SJSA1 (cell line): ENCODE data around the gene EBF3. TPM values are rescaled to one million over a fixed set of nuclear protein-coding genes. Genes with fewer than 3 reads are reported as not detected.
A peak's percentile ranks its signal among the peaks of the same experiment; 100 is the strongest.

ENCODE experiments used
- DNase-seq, 2 experiments: peaks; one replicate each; pipeline ENCODE4 v3.0.0-alpha.2; 2015 to 2020; ENCODE audit warnings: low spot score in 2 of 2, low read depth in 1 of 2
- H3K27ac ChIP-seq: fragments of 250-450 bp; sonication (Bioruptor Pico); 2 replicates; pipeline ENCODE4 v1.5.1; 2020; ENCODE audit warnings: mild to moderate bottlenecking, moderate library complexity
- H3K27me3 ChIP-seq: fragments of 250-450 bp; sonication (Bioruptor Pico); replicated peaks from 2 replicates; pipeline ENCODE4 v1.5.1; 2020; ENCODE audit warnings: mild to moderate bottlenecking, moderate library complexity
- H3K36me3 ChIP-seq: fragments of 250-450 bp; sonication (Bioruptor Pico); 2 replicates; pipeline ENCODE4 v1.5.1; 2020; ENCODE audit warnings: mild to moderate bottlenecking
- H3K4me1 ChIP-seq: fragments of 250-450 bp; sonication (Bioruptor Pico); replicated peaks from 2 replicates; pipeline ENCODE4 v1.6.1; 2021; ENCODE audit warnings: mild to moderate bottlenecking
- H3K4me3 ChIP-seq: fragments of 250-450 bp; sonication (Bioruptor Pico); 2 replicates; pipeline ENCODE4 v1.5.1; 2020; ENCODE audit warnings: mild to moderate bottlenecking
- H3K9me3 ChIP-seq: fragments of 250-450 bp; sonication (Bioruptor Pico); replicated peaks from 2 replicates; pipeline ENCODE4 v1.5.1; 2020; ENCODE audit warnings: mild to moderate bottlenecking
- total RNA-seq: library from RNA; depleted of rRNA; stranded (reverse); fragments of >200 nt; shearing (Covaris generic); gene quantifications from 2 replicates; pipeline ENCODE4 v1.2.3, GENCODE V29; 2014

EBF3 gene
- total RNA-seq, 1 experiment from 2014 or later: not detected

DNA sequence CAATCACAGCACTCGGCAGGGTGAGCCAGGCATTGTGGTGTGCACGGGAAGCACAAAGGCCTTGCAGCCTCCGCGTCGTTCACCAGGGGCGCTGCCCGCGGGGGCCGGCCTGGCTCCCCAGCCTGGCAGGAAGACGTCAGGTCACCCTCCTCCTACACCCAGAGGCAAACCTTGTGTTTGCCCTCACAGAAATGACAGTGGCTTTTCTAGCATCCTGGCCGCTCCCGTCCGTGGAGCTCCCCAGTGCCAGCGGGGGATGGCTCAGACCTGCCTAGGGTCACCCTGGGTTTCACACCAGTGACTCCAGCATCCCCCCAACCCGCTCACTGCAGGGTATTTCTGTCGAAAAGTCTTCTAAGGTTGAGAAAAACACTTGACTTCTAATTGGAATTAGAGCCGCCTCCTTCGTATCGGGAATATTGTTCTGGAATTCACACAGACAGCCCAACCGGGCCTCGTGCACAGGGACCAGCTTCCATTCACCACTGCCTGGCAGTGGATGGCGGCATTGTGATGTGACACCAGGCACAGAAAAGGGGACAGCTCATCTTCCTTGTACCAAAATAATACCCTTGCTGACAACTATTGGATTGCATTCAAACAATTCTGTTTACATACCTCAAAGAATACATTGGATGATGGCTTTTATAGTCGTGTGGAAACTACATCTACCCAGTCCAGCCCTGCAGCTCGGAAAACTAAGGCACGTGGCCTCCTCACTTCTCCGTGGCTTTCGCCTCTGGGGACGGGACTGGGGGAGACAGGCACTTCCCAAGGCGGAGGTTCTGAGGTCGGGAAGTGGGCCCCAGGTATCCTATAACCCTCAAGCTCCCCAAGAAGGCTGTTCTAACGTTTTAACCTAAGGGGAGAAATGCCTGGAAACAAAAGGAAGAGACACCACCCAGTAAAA is 109.0 kb downstream of the EBF3 start:
- peaks cover 9% of the 10 kb centered on the region for H3K9me3 ChIP-seq
- H3K36me3 ChIP-seq: no peaks in the 10 kb centered on the region
- no peaks in the 10 kb centered on the region for H3K4me1 ChIP-seq
- H3K27ac ChIP-seq: no peak overlapping the region
- no peaks in the 10 kb centered on the region for H3K27me3 ChIP-seq
- DNase-seq: no peak
- H3K4me3 ChIP-seq: no peak overlapping the region

DNA sequence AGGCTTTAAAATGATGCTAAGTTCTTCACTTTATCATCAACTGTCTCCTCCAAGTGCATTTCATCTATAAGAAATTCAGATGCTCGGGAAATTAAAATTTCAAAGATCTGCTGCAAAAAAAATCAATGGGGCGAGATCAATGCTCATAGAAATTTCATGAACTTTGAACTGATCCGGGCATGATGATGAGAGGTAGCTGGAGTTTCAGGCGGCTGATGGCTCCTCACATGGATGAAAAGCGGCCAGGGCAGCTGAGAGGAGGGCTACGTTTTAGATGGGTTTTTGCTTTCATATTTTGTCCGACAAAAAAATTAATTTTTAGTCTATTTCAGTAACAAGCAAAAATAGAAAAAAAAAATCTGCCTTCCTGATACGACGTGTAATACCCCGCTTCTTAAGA is 109.9 kb downstream of the EBF3 start:
- H3K36me3 ChIP-seq: no peaks in the 10 kb centered on the region
- H3K4me1 ChIP-seq: no peaks in the 10 kb centered on the region
- no peak overlapping the region for H3K4me3 ChIP-seq
- peaks cover 12% of the 10 kb centered on the region for H3K9me3 ChIP-seq
- no peaks in the 10 kb centered on the region for H3K27me3 ChIP-seq
- DNase-seq: no peak
- H3K27ac ChIP-seq: no peak overlapping the region

DNA sequence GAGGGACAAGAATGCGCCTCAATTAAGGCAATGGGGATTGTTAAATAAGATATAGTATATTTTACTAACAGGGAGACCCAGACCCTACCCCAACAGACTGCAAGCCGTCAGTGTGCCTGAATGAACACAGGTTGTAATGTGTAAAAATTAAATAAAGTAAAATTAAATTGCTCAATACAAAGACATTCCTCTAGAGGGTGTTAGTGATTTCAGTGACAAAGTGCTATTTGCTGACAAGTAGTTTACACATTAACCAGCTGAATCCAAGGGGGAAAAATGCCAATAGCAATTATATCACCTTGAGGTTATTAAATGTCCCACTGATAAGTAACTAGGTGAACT is 110.5 kb downstream of the EBF3 start:
- Histone ChIP-seq H3K4me1 (no peaks in the 10 kb centered on the region), H3K9me3 (peaks cover 12% of the 10 kb centered on the region), H3K27me3 (no peaks in the 10 kb centered on the region), H3K27ac (no peak overlapping the region), H3K4me3 (no peak overlapping the region), H3K36me3 (no peaks in the 10 kb centered on the region)
- DNase-seq: no peak

DNA sequence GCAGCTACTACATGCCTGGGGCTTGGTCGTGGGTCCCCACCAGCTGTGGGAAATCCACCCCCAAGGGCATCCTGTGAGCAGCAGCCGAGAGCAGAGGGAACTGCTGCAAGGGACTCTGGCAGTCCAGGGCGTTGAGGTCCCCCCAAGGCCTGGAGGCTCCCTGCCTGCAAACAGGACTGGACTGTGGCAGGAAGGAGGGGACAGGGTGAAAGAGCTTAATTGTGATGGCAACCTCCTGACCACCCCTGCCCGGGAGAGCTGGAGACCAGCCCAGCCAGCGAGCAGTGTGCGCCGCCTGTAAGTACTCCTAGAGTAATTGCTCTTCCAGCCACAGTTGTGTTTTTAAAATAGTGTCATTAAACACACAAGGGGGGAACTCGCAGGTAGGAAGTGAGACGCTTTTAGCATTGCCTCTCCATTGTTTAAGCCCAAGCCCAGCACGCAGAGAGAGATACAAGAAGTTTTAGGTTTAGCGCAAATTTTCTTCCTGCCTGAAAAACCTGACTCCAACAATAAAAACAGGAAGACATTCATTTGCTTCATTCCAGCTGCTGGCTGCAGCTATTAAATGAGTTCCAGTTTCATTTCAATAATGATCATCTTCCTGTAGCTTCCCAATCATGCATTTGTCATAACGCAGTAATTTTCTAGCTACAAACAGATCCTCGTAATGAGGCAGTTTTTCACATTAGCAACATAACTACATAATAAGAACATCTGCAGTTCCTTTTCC is 111.1 kb downstream of the EBF3 start:
- no peak overlapping the region for H3K27ac ChIP-seq
- H3K9me3 ChIP-seq: peaks cover 9% of the 10 kb centered on the region
- H3K36me3 ChIP-seq: no peaks in the 10 kb centered on the region
- H3K4me3 ChIP-seq: no peak overlapping the region
- H3K4me1 ChIP-seq: no peaks in the 10 kb centered on the region
- no peaks in the 10 kb centered on the region for H3K27me3 ChIP-seq
- no peak for DNase-seq

DNA sequence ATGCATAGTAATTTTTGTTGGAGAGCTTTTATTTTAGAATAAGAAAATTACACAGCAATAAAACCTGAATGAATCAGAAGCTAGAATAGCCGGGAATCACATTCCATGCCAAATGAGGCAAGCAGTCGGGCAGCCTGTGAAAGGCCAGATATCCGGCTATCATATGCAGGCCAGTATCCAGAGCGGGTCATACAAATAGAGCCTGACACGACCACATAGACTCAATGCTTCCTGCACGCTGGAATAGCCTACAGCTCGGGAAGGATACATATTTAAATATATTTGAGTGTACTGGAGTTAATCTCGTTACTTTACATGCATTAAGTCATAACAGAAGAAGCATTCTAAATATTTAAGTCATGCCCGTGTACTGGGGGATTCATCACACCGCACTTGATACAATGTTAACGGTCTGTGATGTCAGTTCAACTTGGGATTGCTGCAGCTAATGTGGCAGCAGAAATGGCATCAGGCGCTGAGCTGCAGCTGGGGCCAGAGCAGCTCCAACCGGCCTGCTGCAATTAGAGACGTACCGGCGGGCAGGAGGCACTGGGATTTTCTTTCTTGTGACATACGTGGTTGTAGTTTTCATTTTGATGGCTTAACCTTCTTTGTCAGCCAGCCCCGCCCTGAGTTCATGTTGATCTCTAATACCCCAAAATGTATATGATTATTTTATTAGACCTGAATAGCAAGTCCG is 112.0 kb downstream of the EBF3 start:
- Histone ChIP-seq H3K27me3 (no peaks in the 10 kb centered on the region), H3K4me3 (no peak overlapping the region), H3K27ac (no peak overlapping the region), H3K9me3 (peaks cover 9% of the 10 kb centered on the region), H3K4me1 (no peaks in the 10 kb centered on the region), H3K36me3 (no peaks in the 10 kb centered on the region)
- no peak for DNase-seq

DNA sequence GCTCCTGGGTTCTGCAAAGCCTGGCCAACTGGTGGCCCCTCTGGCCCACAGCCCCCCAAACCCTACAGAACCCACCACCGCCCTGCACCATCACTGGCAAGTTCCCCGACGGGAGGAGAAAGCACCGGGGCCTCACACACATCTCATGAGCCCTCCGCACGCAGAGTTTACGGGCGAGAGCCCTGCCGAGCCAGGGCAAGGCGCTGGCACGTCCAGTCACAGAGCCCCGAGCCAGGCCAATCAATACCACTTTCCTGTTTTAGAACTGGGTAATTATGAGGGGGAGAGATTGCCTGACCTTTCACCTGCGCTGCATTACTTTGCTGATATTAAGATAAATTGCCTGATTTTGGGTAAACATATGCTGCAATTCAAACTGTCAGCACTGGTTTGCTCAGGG is 113.3 kb downstream of the EBF3 start:
- Histone ChIP-seq H3K27me3 (no peaks in the 10 kb centered on the region), H3K4me1 (no peaks in the 10 kb centered on the region), H3K36me3 (no peaks in the 10 kb centered on the region), H3K9me3 (peaks cover 9% of the 10 kb centered on the region; the same call in 1 of the 2 replicates), H3K4me3 (no peak overlapping the region), H3K27ac (no peak overlapping the region)
- no peak for DNase-seq

DNA sequence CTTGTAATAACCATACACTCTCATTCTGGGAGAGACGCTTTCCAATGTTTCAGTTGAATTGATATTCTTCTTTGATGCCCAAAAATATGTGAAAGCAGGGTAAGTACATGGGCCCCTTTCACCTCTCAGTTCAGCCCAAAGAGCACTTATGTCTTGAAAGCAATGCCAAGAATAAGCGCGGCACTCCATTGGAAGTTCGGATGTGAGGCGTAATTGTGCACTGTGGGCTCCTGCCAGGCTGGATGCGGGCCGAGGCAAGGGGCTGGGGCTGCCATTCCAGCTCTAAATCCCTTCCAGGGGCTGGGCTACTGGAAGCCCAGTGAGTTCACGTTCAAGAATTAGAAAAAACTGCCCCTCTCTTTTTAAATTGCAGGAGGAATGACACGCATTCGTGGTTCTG is 113.8 kb downstream of the EBF3 start:
- no peak overlapping the region for H3K4me3 ChIP-seq
- no peaks in the 10 kb centered on the region for H3K27me3 ChIP-seq
- H3K4me1 ChIP-seq: no peaks in the 10 kb centered on the region
- no peaks in the 10 kb centered on the region for H3K36me3 ChIP-seq
- H3K27ac ChIP-seq: no peak overlapping the region
- no peak for DNase-seq
- H3K9me3 ChIP-seq: peaks cover 7% of the 10 kb centered on the region; the same call in 1 of the 2 replicates

DNA sequence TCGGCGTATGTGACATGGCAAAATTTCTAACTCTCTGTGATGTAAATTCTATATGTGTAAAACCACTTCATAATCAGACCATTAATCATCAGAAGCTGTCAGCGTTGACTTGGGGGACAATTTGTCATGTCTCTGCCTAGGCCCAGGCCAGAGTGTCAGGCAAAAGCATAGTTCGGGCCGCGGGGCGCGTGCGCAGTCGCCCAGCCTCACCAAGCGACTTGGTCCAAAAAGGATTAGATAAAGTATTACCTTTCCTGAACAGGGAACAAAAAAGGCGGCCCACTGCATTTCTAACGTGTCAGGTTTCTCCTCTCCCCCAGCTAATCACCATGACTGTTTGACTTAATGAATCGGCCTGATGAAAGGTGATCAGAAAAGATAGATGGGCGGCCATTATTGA is 114.2 kb downstream of the EBF3 start:
- Histone ChIP-seq H3K27me3 (no peaks in the 10 kb centered on the region), H3K4me3 (no peak overlapping the region), H3K36me3 (no peaks in the 10 kb centered on the region), H3K27ac (no peak overlapping the region), H3K4me1 (no peaks in the 10 kb centered on the region), H3K9me3 (peaks cover 8% of the 10 kb centered on the region)
- no peak for DNase-seq

DNA sequence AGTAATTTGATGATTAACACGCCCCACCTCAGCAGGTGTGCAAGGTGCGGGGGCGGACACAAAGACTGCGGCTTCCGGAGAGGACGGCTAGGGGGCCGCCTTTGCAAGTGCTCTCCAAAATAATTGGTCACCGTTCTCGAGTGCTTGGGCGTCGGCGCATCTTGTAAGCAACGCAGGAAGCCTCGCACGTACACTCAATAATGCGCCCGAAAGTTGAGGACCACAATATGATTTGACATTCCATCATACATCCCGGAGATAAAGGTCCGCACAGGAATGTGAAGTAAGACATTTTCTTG is 114.7 kb downstream of the EBF3 start:
- Histone ChIP-seq H3K4me1 (no peaks in the 10 kb centered on the region), H3K27ac (no peak overlapping the region), H3K27me3 (no peaks in the 10 kb centered on the region), H3K4me3 (no peak overlapping the region), H3K36me3 (no peaks in the 10 kb centered on the region), H3K9me3 (peaks cover 11% of the 10 kb centered on the region)
- no peak for DNase-seq

DNA sequence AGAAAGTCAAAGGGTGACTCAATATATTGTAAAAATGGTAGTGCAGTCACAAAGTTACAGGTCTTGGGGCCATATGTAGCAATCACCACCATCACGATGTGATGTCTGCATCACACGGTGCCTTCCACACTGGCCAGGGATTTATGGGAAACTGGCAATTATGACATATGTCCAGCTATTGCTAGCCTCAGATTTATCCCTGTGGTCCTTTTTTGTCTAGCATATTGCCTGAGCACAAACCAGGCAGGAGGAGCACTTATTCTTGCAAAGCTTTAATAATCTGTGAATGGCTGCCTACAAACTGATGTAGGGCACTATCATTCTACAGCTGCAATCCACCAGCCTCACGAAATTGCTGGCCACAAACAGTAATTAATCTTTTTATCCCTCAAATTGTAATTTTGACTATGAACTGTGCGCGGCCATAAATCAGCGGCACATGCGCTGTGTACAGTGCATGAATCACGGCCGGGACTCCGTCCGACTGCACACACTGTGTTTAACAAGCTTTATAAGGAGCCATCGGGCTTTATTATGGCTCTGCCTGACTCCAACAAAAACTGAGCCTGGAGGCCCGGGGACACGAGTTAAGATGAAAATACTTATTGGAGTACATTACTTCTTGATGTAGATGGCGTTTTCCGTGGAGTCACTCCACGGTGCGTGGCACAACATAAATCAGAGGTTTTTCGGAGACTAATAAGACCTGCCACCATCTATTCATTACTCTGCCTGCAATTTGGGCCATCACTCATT is 115.2 kb downstream of the EBF3 start:
- peaks cover 11% of the 10 kb centered on the region for H3K9me3 ChIP-seq
- no peaks in the 10 kb centered on the region for H3K36me3 ChIP-seq
- no peak for DNase-seq
- no peak overlapping the region for H3K4me3 ChIP-seq
- H3K27me3 ChIP-seq: no peaks in the 10 kb centered on the region
- no peaks in the 10 kb centered on the region for H3K4me1 ChIP-seq
- no peak overlapping the region for H3K27ac ChIP-seq

DNA sequence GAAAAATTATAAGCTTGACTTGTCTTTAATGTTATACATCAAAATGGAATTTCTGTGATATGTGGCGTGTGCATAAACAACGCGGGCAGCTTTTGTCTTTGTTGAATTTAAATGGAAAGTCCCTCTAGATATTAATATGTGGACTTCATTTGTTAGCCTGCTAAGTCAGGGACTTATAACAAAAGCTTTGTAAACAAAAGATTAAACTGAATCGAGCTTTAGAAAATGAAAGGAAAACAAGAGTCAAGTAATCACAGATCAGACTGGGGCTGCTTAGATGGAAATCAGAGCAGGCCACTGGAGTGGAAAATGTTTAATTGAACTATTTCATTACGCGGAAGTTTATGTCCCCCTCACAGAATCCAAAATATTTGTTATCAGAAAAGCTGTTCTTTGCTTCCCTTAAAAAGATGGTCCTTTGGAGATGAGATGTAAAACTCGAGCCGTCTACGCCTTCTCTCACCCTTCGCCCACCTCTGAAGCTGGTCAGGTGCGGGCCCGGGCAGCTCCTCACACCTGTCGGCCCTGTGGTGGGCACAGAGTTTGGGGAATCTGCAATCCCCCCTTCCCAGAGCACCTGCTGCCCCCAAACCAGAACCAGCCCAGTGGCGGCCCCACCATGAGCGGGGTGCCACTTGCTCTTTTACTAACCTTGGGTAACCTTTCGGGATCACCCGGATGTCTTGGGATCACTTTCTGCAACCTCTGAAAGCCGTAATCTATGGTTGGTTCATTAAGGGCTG is 116.2 kb downstream of the EBF3 start:
- Histone ChIP-seq H3K4me3 (no peak overlapping the region), H3K36me3 (no peaks in the 10 kb centered on the region), H3K4me1 (no peaks in the 10 kb centered on the region), H3K9me3 (peaks cover 11% of the 10 kb centered on the region), H3K27ac (no peak overlapping the region), H3K27me3 (no peaks in the 10 kb centered on the region)
- peak in 1 of 2 experiments; percentile 0 for DNase-seq

DNA sequence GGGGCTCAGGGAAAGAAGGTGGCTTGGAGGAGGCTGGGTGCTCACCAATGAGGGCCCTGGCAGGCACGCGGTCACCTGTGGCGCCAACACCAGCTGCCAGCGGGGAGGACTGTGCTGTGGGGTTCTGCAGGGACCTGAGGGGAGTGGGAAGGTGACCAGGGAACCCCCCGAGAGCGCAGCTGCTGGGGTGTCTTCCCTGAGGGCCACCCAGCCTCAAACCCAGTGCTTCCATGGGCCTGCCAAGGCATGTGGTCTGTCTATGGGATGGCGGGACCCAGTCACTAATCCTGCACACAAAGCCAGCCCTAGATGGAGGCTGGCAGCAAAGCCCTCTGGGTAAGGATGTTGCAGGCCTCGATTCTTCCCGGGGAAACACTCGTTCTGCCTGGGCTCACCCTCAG is 117.1 kb downstream of the EBF3 start:
- Histone ChIP-seq H3K27me3 (no peaks in the 10 kb centered on the region), H3K27ac (no peak overlapping the region), H3K4me3 (no peak overlapping the region), H3K4me1 (no peaks in the 10 kb centered on the region), H3K9me3 (peaks cover 11% of the 10 kb centered on the region), H3K36me3 (no peaks in the 10 kb centered on the region)
- no peak for DNase-seq

DNA sequence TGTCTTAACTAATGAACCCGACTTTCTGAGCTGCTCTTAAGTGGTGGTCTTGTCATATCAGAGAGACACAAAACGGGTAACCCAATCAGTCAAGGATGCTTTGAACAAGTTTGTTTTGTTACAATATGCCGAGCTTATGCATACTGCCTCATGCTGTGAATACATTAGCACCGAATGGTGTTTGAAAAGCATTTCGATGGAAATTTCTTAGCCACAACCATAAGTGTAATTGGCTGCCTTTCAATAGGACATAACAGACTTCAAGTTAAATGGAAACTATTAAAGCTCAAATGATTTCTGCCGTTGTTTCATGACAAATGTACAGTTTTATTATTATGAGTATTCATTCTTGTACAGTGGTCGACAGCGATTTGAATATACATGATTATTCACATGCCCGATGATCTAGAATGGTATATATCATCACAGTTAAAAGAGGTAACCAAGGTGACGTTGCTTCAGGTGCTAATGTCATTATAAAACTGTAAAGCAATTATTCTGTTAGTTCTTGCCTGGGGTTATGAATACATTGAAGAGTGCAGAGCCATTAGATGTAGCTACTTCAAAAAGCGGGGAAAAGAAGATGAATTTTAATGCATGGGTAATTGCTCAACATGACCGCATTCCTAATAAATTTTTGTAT is 118.8 kb downstream of the EBF3 start:
- Histone ChIP-seq H3K9me3 (peaks cover 14% of the 10 kb centered on the region), H3K36me3 (no peaks in the 10 kb centered on the region), H3K4me1 (no peaks in the 10 kb centered on the region), H3K27me3 (no peaks in the 10 kb centered on the region), H3K27ac (no peak overlapping the region), H3K4me3 (no peak overlapping the region)
- DNase-seq: no peak
